K562 (cell line): ENCODE data around the gene ANAPC16.

Source experiments
- ATF4 ChIP-seq: fragments of 450-650 bp; formaldehyde crosslinking; IDR thresholded peaks from 2 replicates; pipeline ENCODE4 v1.4.0; 2022; ENCODE audit warnings: mild to moderate bottlenecking, moderate library complexity
- CHD7 ChIP-seq: fragments of 200-600 bp; sonication (generic); IDR thresholded peaks from one replicate; pipeline ENCODE4 v1.6.1; 2012; ENCODE audit warnings: mild to moderate bottlenecking, low read depth, low read length, inconsistent platforms
- EP300 ChIP-seq: IDR thresholded peaks from 2 replicates; pipeline ENCODE4 v1.6.1; 2012; ENCODE audit warnings: low read length, improper control_type of control experiment
- GABPA ChIP-seq: fragments of 200-800 bp; sonication (Bioruptor generic); conservative IDR thresholded peaks from 2 replicates; pipeline ENCODE4 v1.6.1; 2016; ENCODE audit warnings: low read depth, missing genetic modification characterization, missing compliant biosample characterization
- PRDM10 ChIP-seq: fragments of 450-650 bp; IDR thresholded peaks from 2 replicates; pipeline ENCODE4 v1.6.1; 2018; ENCODE audit not compliant: partially characterized antibody
- SIN3A ChIP-seq, 2 experiments: fragments of 150-350 bp in 1 of 2; IDR thresholded peaks; 2 replicates each; pipeline ENCODE4 v1.6.1; 2011 to 2016; ENCODE audit warnings: borderline replicate concordance in 2 of 2, low read depth in 2 of 2, low read length in 2 of 2, mild to moderate bottlenecking in 2 of 2, moderate library complexity in 2 of 2; ENCODE audit not compliant: control insufficient read depth in 1 of 2
- TAF1 ChIP-seq: IDR thresholded peaks from 2 replicates; pipeline ENCODE4 v1.6.1; 2011; ENCODE audit warnings: mild to moderate bottlenecking, low read length, moderate library complexity; ENCODE audit not compliant: insufficient read depth, control insufficient read depth, severe bottlenecking; ENCODE audit errors: extremely low read depth
- XRCC4 ChIP-seq: IDR thresholded peaks from one replicate; pipeline ENCODE4 v1.6.1; 2011; ENCODE audit not compliant: insufficient read depth, insufficient read length; ENCODE audit errors: extremely low read depth

GRCh38 chr10:72272689-72273409 is 57.0 kb downstream of the ANAPC16 start:
- TF ChIP-seq TAF1 = peak; percentile 42
- no peak for TF ChIP-seq XRCC4
- TF ChIP-seq GABPA (tag) = no peak
- TF ChIP-seq PRDM10 = no peak
- TF ChIP-seq CHD7 = no peak
- peak in 1 of 2 experiments; percentile 61; a peak in 1 of 4 replicates for TF ChIP-seq SIN3A (IDR thresholded peaks at IDR 0.05; ENCODE audit: borderline replicate concordance in 2 of 2, control insufficient read depth in 1 of 2, low read depth in 2 of 2, low read length in 2 of 2)
- TF ChIP-seq EP300 = peak; percentile 100
- TF ChIP-seq ATF4 (CRISPR knock-in tag) = peak; percentile 100
